SK-N-SH (cell line): ENCODE data around the gene SHROOM1. TPM values are rescaled to one million over a fixed set of nuclear protein-coding genes. Genes with fewer than 3 reads are reported as not detected.

Source experiments
- CTCF ChIA-PET: fragments of 300-600, 350-600 bp; formaldehyde crosslinking; extraction: SDS; loops from one replicate; lab custom pipeline; 2021; lab: Yijun Ruan, JAX
- POLR2A ChIA-PET: fragments of 350-600 bp; sonication (Branson Sonifier 250); formaldehyde crosslinking; extraction: SDS; loops from one replicate; lab custom pipeline; 2020; ENCODE audit warnings: antibody characterized with exemption, inconsistent platforms; lab: Yijun Ruan, JAX
- DNase-seq: peaks from one replicate; pipeline ENCODE4 v3.0.0; 2012
- H2AFZ ChIP-seq: fragments of 200-600 bp; sonication (generic); 2 replicates; pipeline ENCODE4 v1.8.1; 2016; ENCODE audit warnings: antibody characterized with exemption, mild to moderate bottlenecking, low read depth
- H3F3A ChIP-seq: fragments of 200-600 bp; sonication (generic); replicated peaks from 2 replicates; pipeline ENCODE3; 2016; ENCODE audit warnings: antibody characterized with exemption, mild to moderate bottlenecking; ENCODE audit not compliant: insufficient read depth
- H3K27ac ChIP-seq, 2 experiments: fragments of 200-500 bp in 1 of 2; fragments of 200-600 bp in 1 of 2; sonication (Bioruptor generic) in 1 of 2; sonication (generic), shearing (Covaris generic) in 1 of 2; 2 replicates each; pipeline versions ENCODE4 v1.5.1 to v1.6.1; 2014 to 2016; ENCODE audit warnings: low read depth in 2 of 2, inconsistent platforms in 1 of 2, low read length in 1 of 2, mild to moderate bottlenecking in 1 of 2, mixed read lengths in 1 of 2
- H3K27me3 ChIP-seq: fragments of 200-600 bp; sonication (generic), shearing (Covaris generic); 2 replicates; pipeline ENCODE4 v1.6.1; 2016; ENCODE audit warnings: mixed run types; ENCODE audit not compliant: insufficient read depth
- H3K36me3 ChIP-seq, 2 experiments: fragments of 200-500 bp in 1 of 2; fragments of 200-600 bp in 1 of 2; sonication (Bioruptor generic) in 1 of 2; sonication (generic) in 1 of 2; replicated peaks in 1 of 2; 2 replicates each; pipeline versions ENCODE3 to v1.5.1; 2014 to 2016; ENCODE audit warnings: low read length in 1 of 2, mild to moderate bottlenecking in 1 of 2; ENCODE audit not compliant: insufficient read depth in 2 of 2, control insufficient read depth in 1 of 2
- H3K4me1 ChIP-seq, 2 experiments: fragments of 200-500 bp in 1 of 2; fragments of 200-600 bp in 1 of 2; sonication (Bioruptor generic) in 1 of 2; sonication (generic), shearing (Covaris generic) in 1 of 2; 2 replicates each; pipeline versions ENCODE4 v1.5.1 to v1.6.1; 2014 to 2016; ENCODE audit warnings: low read depth in 1 of 2, low read length in 1 of 2, mixed run types in 1 of 2; ENCODE audit not compliant: insufficient read depth in 2 of 2, control insufficient read depth in 1 of 2
- H3K4me2 ChIP-seq: fragments of 200-600 bp; sonication (generic), shearing (Covaris generic); 2 replicates; pipeline ENCODE4 v1.6.1; 2017; ENCODE audit warnings: mixed run types
- H3K4me3 ChIP-seq, 2 experiments: fragments of 200-500 bp in 1 of 2; fragments of 200-600 bp in 1 of 2; sonication (Bioruptor generic) in 1 of 2; sonication (generic), shearing (Covaris generic) in 1 of 2; 2 replicates each; pipeline versions ENCODE4 v1.5.1 to v1.8.1; 2014 to 2016; ENCODE audit warnings: low read depth in 2 of 2, inconsistent platforms in 1 of 2, low read length in 1 of 2, mild to moderate bottlenecking in 1 of 2, mixed read lengths in 1 of 2, moderate library complexity in 1 of 2
- H3K79me2 ChIP-seq: fragments of 200-600 bp; sonication (generic); 2 replicates; pipeline ENCODE4 v1.8.1; 2017; ENCODE audit warnings: mild to moderate bottlenecking; ENCODE audit not compliant: insufficient read depth
- H3K9ac ChIP-seq: fragments of 200-600 bp; sonication (generic); 2 replicates; pipeline ENCODE4 v1.6.1; 2017; ENCODE audit warnings: mixed run types
- H3K9me2 ChIP-seq: fragments of 200-600 bp; sonication (generic); 2 replicates; pipeline ENCODE4 v1.6.1; 2017; ENCODE audit warnings: mixed run types
- H3K9me3 ChIP-seq: fragments of 200-600 bp; sonication (generic); 2 replicates; pipeline ENCODE4 v1.6.1; 2017; ENCODE audit warnings: mixed run types, mild to moderate bottlenecking, moderate library complexity
- H4K20me1 ChIP-seq: fragments of 200-600 bp; sonication (generic); 2 replicates; pipeline ENCODE4 v1.6.1; 2017; ENCODE audit warnings: mild to moderate bottlenecking, mixed run types; ENCODE audit not compliant: insufficient read depth
- CHD2 ChIP-seq: fragments of 150-350 bp; IDR thresholded peaks from 2 replicates; pipeline ENCODE4 v1.6.1; 2018; ENCODE audit warnings: low read length; ENCODE audit not compliant: partially characterized antibody
- EP300 ChIP-seq, 2 experiments: IDR thresholded peaks; 2 replicates each; pipeline versions ENCODE4 v1.4.0 to v1.6.1; 2012; ENCODE audit warnings: borderline replicate concordance in 1 of 2, low read depth in 1 of 2, low read length in 1 of 2
- FOSL2 ChIP-seq: IDR thresholded peaks from 2 replicates; pipeline ENCODE4 v1.4.0; 2012; ENCODE audit warnings: low read depth, mild to moderate bottlenecking, moderate library complexity, borderline replicate concordance
- FOXJ3 ChIP-seq: sonication (generic); formaldehyde crosslinking; IDR thresholded peaks from 2 replicates; pipeline ENCODE4 v1.5.1; 2020; ENCODE audit warnings: mild to moderate bottlenecking, missing genetic modification reagents
- IRF3 ChIP-seq: fragments of 150-350 bp; IDR thresholded peaks from 2 replicates; pipeline ENCODE4 v1.6.1; 2016; ENCODE audit warnings: mild to moderate bottlenecking, low read depth, low read length
- MEF2A ChIP-seq: IDR thresholded peaks from 2 replicates; pipeline ENCODE4 v1.4.0; 2012; ENCODE audit warnings: low read depth, borderline replicate concordance
- RCOR1 ChIP-seq: fragments of 150-350 bp; IDR thresholded peaks from 2 replicates; pipeline ENCODE4 v1.6.1; 2017; ENCODE audit warnings: antibody characterized with exemption, low read length
- SMC3 ChIP-seq: IDR thresholded peaks from 2 replicates; pipeline ENCODE4 v1.6.1; 2012; ENCODE audit warnings: low read depth, low read length, improper control_type of control experiment
- TAF1 ChIP-seq: IDR thresholded peaks from 2 replicates; pipeline ENCODE4 v1.6.1; 2012; ENCODE audit warnings: low read depth, mild to moderate bottlenecking, low read length, moderate library complexity, borderline replicate concordance
- TCF12 ChIP-seq: IDR thresholded peaks from 2 replicates; pipeline ENCODE4 v1.4.0; 2012
- WGBS: methylation state at CpG from one replicate; pipeline ENCODE4 v1.1.6; 2017; ENCODE audit warnings: low lambda C conversion rate; 5-methylcytosine and 5-hydroxymethylcytosine counted together
- polyA plus RNA-seq, 3 experiments: library from polyadenylated mRNA; depleted of rRNA; stranded (reverse); fragments of >200 nt; gene quantifications; 2 replicates each; pipeline ENCODE4 v1.2.3, GENCODE V29; 2012

The SHROOM1 gene
- polyA plus RNA-seq, 1 of the 3 experiments (the other 2 are of a cell fraction), result 3.8 TPM

- no peak for DNase-seq
- Histone ChIP-seq H3K4me3 (peak within 1 kb of the TSS; percentile 59 to 61), H3K27ac (no peak within 1 kb of the TSS), H3K79me2 (no peaks in the 10 kb centered on the region), H3K9me3 (no peaks in the 10 kb centered on the region), H3K27me3 (no peaks in the 10 kb centered on the region), H3K36me3 (no peaks in the 10 kb centered on the region), H2AFZ (peak within 1 kb of the TSS; percentile 68; the same call in 1 of the 2 replicates), H3K9me2 (no peaks in the 10 kb centered on the region), H4K20me1 (no peaks in the 10 kb centered on the region), H3K4me1 (peaks cover 0 to 3% of the 10 kb centered on the region in 2 experiments; a peak in 2 of 4 replicates), H3K9ac (no peak within 1 kb of the TSS), H3F3A (peaks cover 20% of the 10 kb centered on the region), H3K4me2 (peak within 1 kb of the TSS; percentile 78)
- TF ChIP-seq FOXJ3 (CRISPR knock-in tag) (no peak), RCOR1 (no peak)
- POLR2A ChIA-PET, result no interaction called here
- CTCF ChIA-PET, result interaction anchor here (0.6 to 3.0 kb wide), 8 partner anchors 11 to 427 kb away, joined by 3 to 28 read pairs (median 4); partner anchors contain the start of gene SHROOM1
- 14% methylated on average over 18 of the region's 68 CpGs for WGBS
Measured at GRCh38 chr5:132812781-132813598, 17.5 kb downstream of the SHROOM1 start, which contains the start of gene SOWAHA. TSS of gene SOWAHA (plus strand) at chr5:132813302. CDS start at chr5:132813622, 320 bp downstream.

GRCh38 chr5:132812123-132812765, 18.2 kb downstream of the SHROOM1 start:
- Histone ChIP-seq H3K9ac (no peak overlapping the region), H3F3A (peaks cover 18% of the 10 kb centered on the region), H3K36me3 (no peaks in the 10 kb centered on the region), H3K9me3 (no peaks in the 10 kb centered on the region), H2AFZ (peak overlapping the region; percentile 68; the same call in 1 of the 2 replicates), H3K27me3 (no peaks in the 10 kb centered on the region), H3K79me2 (no peaks in the 10 kb centered on the region), H4K20me1 (no peaks in the 10 kb centered on the region), H3K4me2 (peak overlapping the region; percentile 78; the same call in 1 of the 2 replicates), H3K9me2 (no peaks in the 10 kb centered on the region), H3K4me1 (peaks cover 0 to 3% of the 10 kb centered on the region in 2 experiments; a peak in 2 of 4 replicates), H3K4me3 (no peak overlapping the region), H3K27ac (no peak overlapping the region)
- DNase-seq, result no peak
- CTCF ChIA-PET, result interaction anchor here (1.2 to 3.1 kb wide), 5 partner anchors 8 to 286 kb away, joined by 3 to 25 read pairs (median 4); no protein-coding TSS in a partner anchor
- WGBS, result 92% methylated on average over 18 of the region's 18 CpGs
- TF ChIP-seq TAF1 (no peak), CHD2 (no peak), TCF12 (no peak), MEF2A (no peak), EP300 (IDR thresholded peaks at IDR 0.05; ENCODE audit: borderline replicate concordance in 1 of 2, low read depth in 1 of 2, low read length in 1 of 2) (no peak), FOSL2 (no peak), IRF3 (no peak), SMC3 (no peak)
- POLR2A ChIA-PET, result no interaction called here
